Measurements from ENCODE around the gene PRF1.

- TF ChIP-seq CTCF (IDR thresholded peaks at IDR 0.05; ENCODE audit: low read depth, low read length, poor library complexity, severe bottlenecking) (no peak), EZH2phosphoT487 (IDR thresholded peaks at IDR 0.05; ENCODE audit: borderline replicate concordance, low read length) (no peak)
Measured at GRCh38 chr10:70582793-70583668, 19.5 kb downstream of the PRF1 start.

All from DOHH2 (cell line).